Activated T-helper 9 cell treated with anti-CD3 and anti-CD28 coated beads, Interleukin-2, amount 50 U/mL, for 16 hours (primary cell): Measurements from ENCODE around the gene AIPL1.

Source experiments
- DNase-seq: peaks from one replicate; pipeline ENCODE4 v3.0.0-alpha.2; 2020; ENCODE audit warnings: low read depth

AIPL1 gene

GRCh38 chr17:6465206-6466003 is 30.5 kb upstream of the AIPL1 start:
- DNase-seq = no peak

GRCh38 chr17:6464446-6465041 is 29.6 kb upstream of the AIPL1 start:
- no peak for DNase-seq

GRCh38 chr17:6463616-6464445 is 28.9 kb upstream of the AIPL1 start:
- DNase-seq = no peak

GRCh38 chr17:6462692-6463091 is 27.8 kb upstream of the AIPL1 start:
- DNase-seq = no peak

GRCh38 chr17:6461792-6462524 is 27.0 kb upstream of the AIPL1 start:
- DNase-seq = no peak

GRCh38 chr17:6461246-6461645 is 26.3 kb upstream of the AIPL1 start:
- DNase-seq = no peak

- no peak for DNase-seq
Measured at GRCh38 chr17:6460531-6461161, 25.7 kb upstream of the AIPL1 start.

- DNase-seq = no peak
Measured at GRCh38 chr17:6458460-6458950, 23.6 kb upstream of the AIPL1 start.

- DNase-seq = no peak
Measured at GRCh38 chr17:6457688-6458459, 23.0 kb upstream of the AIPL1 start.

- DNase-seq = no peak
Measured at GRCh38 chr17:6456914-6457687, 22.2 kb upstream of the AIPL1 start.

- no peak for DNase-seq
Measured at GRCh38 chr17:6456321-6456720, 21.4 kb upstream of the AIPL1 start.

GRCh38 chr17:6455321-6455705 is 20.4 kb upstream of the AIPL1 start:
- no peak for DNase-seq

GRCh38 chr17:6454495-6455320 is 19.8 kb upstream of the AIPL1 start:
- no peak for DNase-seq

GRCh38 chr17:6453279-6454024 is 18.5 kb upstream of the AIPL1 start:
- no peak for DNase-seq

- no peak for DNase-seq
Measured at GRCh38 chr17:6452471-6453266, 17.7 kb upstream of the AIPL1 start.

GRCh38 chr17:6450926-6451832 is 16.3 kb upstream of the AIPL1 start:
- DNase-seq = no peak
